GM23248 (cell line): ENCODE results near the gene ELF1. TPM values are rescaled to one million over a fixed set of nuclear protein-coding genes. Genes with fewer than 3 reads are reported as not detected.

Experiments used
- DNase-seq: peaks from one replicate; pipeline ENCODE4 v3.0.0-alpha.2; 2015
- H2AFZ ChIP-seq: fragments of 200-600 bp; sonication (generic); 2 replicates; pipeline ENCODE4 v1.6.1; 2016; ENCODE audit warnings: antibody characterized with exemption
- H3F3A ChIP-seq: fragments of 200-600 bp; sonication (generic); 2 replicates; pipeline ENCODE4 v1.6.1; 2016; ENCODE audit warnings: mild to moderate bottlenecking, antibody characterized with exemption, mixed run types; ENCODE audit not compliant: insufficient read depth
- H3K27ac ChIP-seq: fragments of 200-600 bp; sonication (generic); 2 replicates; pipeline ENCODE4 v1.5.1; 2016; ENCODE audit warnings: mild to moderate bottlenecking
- H3K27me3 ChIP-seq: fragments of 200-600 bp; sonication (generic); replicated peaks from 2 replicates; pipeline ENCODE4 v1.6.1; 2016; ENCODE audit warnings: mild to moderate bottlenecking; ENCODE audit not compliant: insufficient read depth
- H3K36me3 ChIP-seq: fragments of 200-600 bp; sonication (generic); 2 replicates; pipeline ENCODE4 v1.6.1; 2016; ENCODE audit warnings: low read depth, mild to moderate bottlenecking
- H3K4me1 ChIP-seq: fragments of 200-600 bp; sonication (generic); 2 replicates; pipeline ENCODE4 v1.6.1; 2016; ENCODE audit warnings: mild to moderate bottlenecking; ENCODE audit not compliant: insufficient read depth
- H3K4me2 ChIP-seq: fragments of 200-600 bp; sonication (generic); one replicate; pipeline ENCODE4 v1.6.1; 2016; ENCODE audit warnings: mild to moderate bottlenecking; ENCODE audit not compliant: unreplicated experiment
- H3K4me3 ChIP-seq: fragments of 200-600 bp; sonication (generic); 2 replicates; pipeline ENCODE4 v1.5.1; 2016; ENCODE audit warnings: mild to moderate bottlenecking
- H3K79me2 ChIP-seq: fragments of 200-600 bp; sonication (generic); 2 replicates; pipeline ENCODE4 v1.6.1; 2016; ENCODE audit warnings: mild to moderate bottlenecking; ENCODE audit not compliant: insufficient read depth
- H3K9ac ChIP-seq: fragments of 200-600 bp; sonication (generic); 2 replicates; pipeline ENCODE4 v1.6.1; 2016; ENCODE audit warnings: mild to moderate bottlenecking
- H3K9me2 ChIP-seq: fragments of 200-600 bp; sonication (generic); 2 replicates; pipeline ENCODE4 v1.6.1; 2016; ENCODE audit warnings: mixed run types, mild to moderate bottlenecking, moderate library complexity; ENCODE audit not compliant: insufficient read depth
- H3K9me3 ChIP-seq: fragments of 200-600 bp; sonication (generic); one replicate; pipeline ENCODE4 v1.6.1; 2017; ENCODE audit warnings: low read depth
- H4K20me1 ChIP-seq: fragments of 200-600 bp; sonication (generic); 2 replicates; pipeline ENCODE4 v1.6.0; 2016; ENCODE audit not compliant: insufficient read depth
- EZH2 ChIP-seq: fragments of 200-600 bp; sonication (generic); IDR thresholded peaks from 2 replicates; pipeline ENCODE4 v1.6.1; 2018; ENCODE audit warnings: antibody characterized with exemption, mild to moderate bottlenecking; ENCODE audit not compliant: insufficient read depth, poor library complexity, severe bottlenecking
- EZH2phosphoT487 ChIP-seq: fragments of 200-600 bp; sonication (generic); IDR thresholded peaks from 2 replicates; pipeline ENCODE4 v1.6.1; 2018; ENCODE audit warnings: antibody characterized with exemption, moderate library complexity, mild to moderate bottlenecking, low read depth; ENCODE audit not compliant: insufficient read depth
- WGBS, 2 experiments: methylation state at CpG; one replicate each; pipeline ENCODE4 v1.1.6; 2015 to 2017; ENCODE audit warnings: low lambda C conversion rate in 2 of 2, low coverage in 1 of 2; ENCODE audit errors: missing lambda C conversion rate in 2 of 2; 5-methylcytosine and 5-hydroxymethylcytosine counted together
- in situ Hi-C: fragments of 300-500 bp; cut with MboI; formaldehyde crosslinking; loops from 2 replicates; pipeline ENCODE4 v1.15.0; 2020
- polyA plus RNA-seq: library from polyadenylated mRNA; unstranded; fragments of >200 nt; fragmentation: Nextera tagmentation; extraction: Ambion mirVana; gene quantifications from 2 replicates; pipeline ENCODE4 v1.2.1, GENCODE V29; 2016
- total RNA-seq: library from RNA; depleted of rRNA; stranded (reverse); fragments of >200 nt; shearing (Covaris generic); gene quantifications from 2 replicates; pipeline ENCODE4 v1.2.3, GENCODE V29; 2014

The ELF1 gene
- total and polyA plus RNA-seq, 2 experiments from 2014 or later = 36.1 to 42.7 TPM

DNA sequence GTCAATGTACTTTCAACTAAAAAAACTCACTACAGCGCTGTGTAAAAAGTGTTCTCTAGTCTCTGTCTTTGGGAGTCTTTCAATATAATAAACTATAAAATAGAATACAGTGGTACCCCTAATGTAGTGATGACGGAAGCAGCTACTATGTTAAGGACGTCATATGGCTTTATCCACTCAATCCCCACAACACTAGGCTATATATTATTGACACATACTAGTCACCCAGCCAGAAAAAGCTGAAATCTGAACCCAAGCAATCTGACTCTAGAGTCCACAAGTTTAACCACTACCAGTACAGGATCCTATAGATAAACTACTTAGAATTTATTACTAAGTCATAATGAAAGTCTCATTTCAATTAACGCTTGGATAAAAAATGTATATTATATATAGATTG is 48.3 kb downstream of the ELF1 start:
- in situ Hi-C loops = no loop called here

DNA sequence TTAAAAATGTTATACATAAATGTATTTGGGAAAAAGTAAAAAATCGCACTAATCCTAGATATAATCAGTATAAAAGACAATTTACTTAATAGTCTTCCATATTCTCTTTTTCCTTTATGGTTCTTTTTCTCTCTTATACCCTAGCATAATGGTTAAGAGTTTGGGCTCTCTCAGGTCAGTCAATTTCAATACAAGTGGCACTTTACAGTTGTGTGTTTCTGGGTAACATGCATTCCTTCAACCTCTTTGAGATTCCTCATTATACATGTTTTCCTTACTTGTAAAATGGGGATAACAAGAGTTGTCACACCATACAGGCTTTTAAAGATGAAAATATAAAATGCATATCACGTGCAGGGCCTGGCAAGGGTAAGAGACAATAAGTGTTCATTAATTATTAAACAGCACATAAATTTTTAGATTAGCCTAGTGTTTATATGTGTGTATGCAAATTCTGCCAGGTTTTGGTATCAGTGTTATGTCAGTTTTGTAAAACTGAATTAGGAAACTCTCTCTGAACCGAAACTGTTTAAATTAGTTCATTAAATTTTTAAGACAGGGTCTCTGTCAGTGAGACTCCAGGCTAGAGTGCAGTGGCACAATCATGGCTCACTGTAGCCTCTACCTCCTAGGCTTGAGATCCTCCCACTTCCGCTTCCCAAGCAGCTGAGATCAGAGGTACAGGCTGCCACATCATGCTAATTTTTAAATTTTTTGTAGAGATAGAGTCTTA is 49.8 kb downstream of the ELF1 start:
- H3K27me3 ChIP-seq = no peaks in the 10 kb centered on the region
- in situ Hi-C loops = no loop called here
- TF ChIP-seq EZH2 (no peak), EZH2phosphoT487 (no peak)
- no peaks in the 10 kb centered on the region for H3K36me3 ChIP-seq
- H4K20me1 ChIP-seq = peaks cover 13% of the 10 kb centered on the region; the same call in 1 of the 2 replicates
- 82 to 84% methylated on average over 4 of the region's 4 CpGs for WGBS, 2 experiments
- H3K27ac ChIP-seq = no peak overlapping the region
- no peak overlapping the region for H3K4me3 ChIP-seq
- no peak overlapping the region for H2AFZ ChIP-seq
- H3K4me2 ChIP-seq = no peak overlapping the region
- H3K9me3 ChIP-seq = no peaks in the 10 kb centered on the region
- H3F3A ChIP-seq = no peaks in the 10 kb centered on the region
- no peak overlapping the region for H3K9ac ChIP-seq
- no peak for DNase-seq
- peaks cover 100% of the 10 kb centered on the region for H3K79me2 ChIP-seq
- H3K9me2 ChIP-seq = no peaks in the 10 kb centered on the region
- peaks cover 14% of the 10 kb centered on the region for H3K4me1 ChIP-seq

More for the DNA sequence above, 48.3 kb downstream of the ELF1 start:
- H4K20me1 ChIP-seq = peaks cover 23% of the 10 kb centered on the region; the same call in 1 of the 2 replicates
- no peak for DNase-seq
- H3K27me3 ChIP-seq = no peaks in the 10 kb centered on the region
- H2AFZ ChIP-seq = no peak overlapping the region
- no peak for TF ChIP-seq EZH2phosphoT487
- no peak for TF ChIP-seq EZH2
- H3K4me1 ChIP-seq = peaks cover 16% of the 10 kb centered on the region
- WGBS, 2 experiments = 90 to 91% methylated on average over 4 of the region's 4 CpGs
- H3K9ac ChIP-seq = no peak overlapping the region
- 0 out of 2 replicates have a peak, but pooled peaks cover 5% of the 10 kb centered on the region for H3F3A ChIP-seq
- H3K9me2 ChIP-seq = no peaks in the 10 kb centered on the region
- no peak overlapping the region for H3K4me3 ChIP-seq
- H3K4me2 ChIP-seq = no peak overlapping the region
- no peak overlapping the region for H3K27ac ChIP-seq
- no peaks in the 10 kb centered on the region for H3K36me3 ChIP-seq
- H3K79me2 ChIP-seq = peaks cover 100% of the 10 kb centered on the region
- H3K9me3 ChIP-seq = no peaks in the 10 kb centered on the region

DNA sequence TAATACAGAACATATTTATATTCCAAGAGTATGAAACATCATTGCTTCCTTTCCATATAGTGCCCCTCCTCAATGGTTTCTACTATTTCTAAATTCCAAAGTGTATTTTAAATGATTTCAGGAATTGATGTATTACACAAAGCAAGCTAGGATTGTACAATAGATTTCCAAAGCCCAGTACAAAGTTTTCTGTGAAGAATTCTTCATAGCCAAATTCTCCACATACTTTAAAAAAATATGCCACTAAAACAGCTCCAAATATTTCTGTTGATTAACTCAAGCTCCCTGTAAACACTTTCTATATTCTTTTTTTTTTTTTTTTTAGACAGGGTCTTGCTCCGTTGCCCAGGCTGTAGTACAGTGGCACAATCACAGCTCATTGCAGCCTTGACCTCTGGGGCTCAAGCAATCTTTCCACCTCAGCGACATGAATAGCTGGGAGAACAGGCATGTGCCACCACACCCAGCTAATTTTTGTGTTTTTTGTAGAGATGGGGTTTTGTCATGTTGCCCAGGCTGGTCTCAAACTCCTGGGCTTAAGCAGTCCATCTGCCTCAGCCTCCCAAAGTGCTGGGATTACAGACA is 50.6 kb downstream of the ELF1 start:
- TF ChIP-seq EZH2phosphoT487 (no peak), EZH2 (no peak)
- in situ Hi-C loops = no loop called here
- Histone ChIP-seq H3K4me3 (no peak overlapping the region), H4K20me1 (peaks cover 13% of the 10 kb centered on the region; the same call in 1 of the 2 replicates), H3K79me2 (peaks cover 100% of the 10 kb centered on the region), H3K27ac (no peak overlapping the region), H3K4me2 (no peak overlapping the region), H3K4me1 (peaks cover 10% of the 10 kb centered on the region), H3F3A (no peaks in the 10 kb centered on the region), H2AFZ (no peak overlapping the region), H3K9me2 (no peaks in the 10 kb centered on the region), H3K36me3 (no peaks in the 10 kb centered on the region), H3K9ac (no peak overlapping the region), H3K9me3 (no peaks in the 10 kb centered on the region), H3K27me3 (no peaks in the 10 kb centered on the region)
- 89 to 93% methylated on average over 2 of the region's 2 CpGs for WGBS, 2 experiments
- DNase-seq = peak; percentile 13

DNA sequence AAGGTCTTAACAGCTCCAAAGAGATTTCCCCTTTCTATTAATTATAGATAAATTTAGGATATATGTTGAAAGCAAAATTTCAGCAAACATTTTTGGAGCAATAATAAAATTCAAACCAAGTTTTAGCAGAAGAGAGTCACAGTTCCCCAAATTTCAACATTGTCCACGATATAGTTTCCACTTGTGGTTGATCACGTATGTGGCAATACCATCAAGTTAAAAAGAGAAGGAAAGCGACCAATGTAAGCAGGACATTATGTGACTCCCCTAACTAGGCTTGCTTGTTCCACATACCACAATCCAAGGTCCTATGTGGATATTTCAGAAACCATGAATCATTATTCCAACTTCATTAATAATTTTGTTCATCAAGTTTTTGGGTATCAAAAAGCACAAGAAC is 52.8 kb downstream of the ELF1 start:
- peaks cover 100% of the 10 kb centered on the region for H3K79me2 ChIP-seq
- in situ Hi-C loops = no loop called here
- WGBS, 2 experiments = 96 to 99% methylated on average over 3 of the region's 3 CpGs
- no peaks in the 10 kb centered on the region for H3F3A ChIP-seq
- H3K9ac ChIP-seq = no peak overlapping the region
- no peak overlapping the region for H3K4me3 ChIP-seq
- H3K27me3 ChIP-seq = no peaks in the 10 kb centered on the region
- H4K20me1 ChIP-seq = peaks cover 7% of the 10 kb centered on the region; the same call in 1 of the 2 replicates
- TF ChIP-seq EZH2 = no peak
- TF ChIP-seq EZH2phosphoT487 = no peak
- H3K4me2 ChIP-seq = no peak overlapping the region
- DNase-seq = no peak
- no peak overlapping the region for H2AFZ ChIP-seq
- no peak overlapping the region for H3K27ac ChIP-seq
- peaks cover 10% of the 10 kb centered on the region for H3K4me1 ChIP-seq
- H3K9me2 ChIP-seq = no peaks in the 10 kb centered on the region
- H3K36me3 ChIP-seq = no peaks in the 10 kb centered on the region
- no peaks in the 10 kb centered on the region for H3K9me3 ChIP-seq
